HG03432 (cell line): Measurements from ENCODE around the gene PCNT.

ENCODE experiments used
- ATAC-seq: cut with Tn5 transposase; IDR thresholded peaks from one replicate; pipeline ENCODE4 v1.9.1; 2021; ENCODE audit warnings: mild to moderate bottlenecking, moderate library complexity; ENCODE audit not compliant: unreplicated experiment

PCNT gene

GRCh38 chr21:46471514-46471913 is 147.6 kb downstream of the PCNT start:
- no peak for ATAC-seq

- ATAC-seq = no peak
These were observed 148.3 kb downstream of the PCNT start for GRCh38 chr21:46472246-46472645.

GRCh38 chr21:46474382-46474781 is 150.4 kb downstream of the PCNT start:
- no peak for ATAC-seq

GRCh38 chr21:46475296-46475695 is 151.3 kb downstream of the PCNT start:
- no peak for ATAC-seq

- ATAC-seq = no peak
These were observed 153.8 kb downstream of the PCNT start for GRCh38 chr21:46477765-46478164.

- ATAC-seq = no peak
These were observed 155.0 kb downstream of the PCNT start for GRCh38 chr21:46478910-46479309.

- ATAC-seq = no peak
These were observed 156.5 kb downstream of the PCNT start for GRCh38 chr21:46480466-46480865.

GRCh38 chr21:46482225-46482845 is 158.4 kb downstream of the PCNT start:
- no peak for ATAC-seq

GRCh38 chr21:46482846-46483231 is 158.9 kb downstream of the PCNT start:
- ATAC-seq = no peak

- no peak for ATAC-seq
These were observed 159.6 kb downstream of the PCNT start for GRCh38 chr21:46483300-46484295.

GRCh38 chr21:46486481-46487126 is 162.6 kb downstream of the PCNT start:
- no peak for ATAC-seq

GRCh38 chr21:46489162-46489663 is 165.3 kb downstream of the PCNT start:
- ATAC-seq = no peak

- no peak for ATAC-seq
These were observed 165.8 kb downstream of the PCNT start for GRCh38 chr21:46489800-46490199.

GRCh38 chr21:46491553-46491952 is 167.6 kb downstream of the PCNT start:
- ATAC-seq = no peak

GRCh38 chr21:46492851-46493250 is 168.9 kb downstream of the PCNT start:
- ATAC-seq = no peak

GRCh38 chr21:46493828-46494227 is 169.9 kb downstream of the PCNT start:
- ATAC-seq = no peak
